ENCODE measurements around the gene SUPT3H.

The SUPT3H gene

GRCh38 chr6:45377554-45378333, at the start of gene SUPT3H:
SUPT3H (minus strand) TSS chr6:45377934.
- Histone ChIP-seq H3K4me1 (ENCODE audit: control insufficient read depth, insufficient read depth, low read length) (peaks cover 3% of the 10 kb centered on the region), H3K27ac (ENCODE audit: low read length) (peak within 1 kb of the TSS; percentile 92), H3K36me3 (ENCODE audit: control insufficient read depth in 2 of 2, insufficient read depth in 2 of 2, low read length in 2 of 2) (no peaks in the 10 kb centered on the region)

GRCh38 chr6:45426251-45426650, 48.5 kb upstream of the SUPT3H start:
- Histone ChIP-seq H3K27me3 (ENCODE audit: control insufficient read depth in 1 of 2, insufficient read depth in 2 of 2, low read length in 2 of 2) (peaks cover 10 to 25% of the 10 kb centered on the region in 2 donors), H3K9me3 (ENCODE audit: control insufficient read depth in 2 of 2, low read length in 2 of 2) (no peaks in the 10 kb centered on the region), H3K27ac (ENCODE audit: low read length) (no peak overlapping the region), H3K36me3 (ENCODE audit: control insufficient read depth in 2 of 2, insufficient read depth in 2 of 2, low read length in 2 of 2) (no peaks in the 10 kb centered on the region), H3K4me3 (ENCODE audit: low read length in 2 of 2) (no peak overlapping the region), H3K4me1 (ENCODE audit: control insufficient read depth, insufficient read depth, low read length) (peaks cover 20% of the 10 kb centered on the region), H3K9ac (ENCODE audit: low read length in 2 of 2) (no peak overlapping the region)

More at GRCh38 chr6:45377554-45378333, at the start of gene SUPT3H:
- Histone ChIP-seq H3K4me3 (ENCODE audit: low read length in 2 of 2) (peak within 1 kb of the TSS; percentile 83 to 84), H3K27me3 (ENCODE audit: control insufficient read depth in 1 of 2, insufficient read depth in 2 of 2, low read length in 2 of 2) (no peaks in the 10 kb centered on the region), H3K9ac (ENCODE audit: low read length in 2 of 2) (peak within 1 kb of the TSS; percentile 95), H3K9me3 (ENCODE audit: control insufficient read depth in 2 of 2, low read length in 2 of 2) (no peaks in the 10 kb centered on the region)

- Histone ChIP-seq H3K27me3 (ENCODE audit: control insufficient read depth in 1 of 2, insufficient read depth in 2 of 2, low read length in 2 of 2) (peaks cover 27 to 43% of the 10 kb centered on the region in 2 donors), H3K36me3 (ENCODE audit: control insufficient read depth in 2 of 2, insufficient read depth in 2 of 2, low read length in 2 of 2) (no peaks in the 10 kb centered on the region), H3K27ac (ENCODE audit: low read length) (no peak overlapping the region), H3K9me3 (ENCODE audit: control insufficient read depth in 2 of 2, low read length in 2 of 2) (no peaks in the 10 kb centered on the region), H3K4me1 (ENCODE audit: control insufficient read depth, insufficient read depth, low read length) (peaks cover 29% of the 10 kb centered on the region), H3K4me3 (ENCODE audit: low read length in 2 of 2) (peak overlapping the region; percentile 0 to 7), H3K9ac (ENCODE audit: low read length in 2 of 2) (peak overlapping the region in 1 of 2 donors; percentile 2)
Measured at GRCh38 chr6:45424451-45424861, 46.7 kb upstream of the SUPT3H start.

GRCh38 chr6:45423824-45424450, 46.2 kb upstream of the SUPT3H start:
- H3K9me3 ChIP-seq (ENCODE audit: control insufficient read depth in 2 of 2, low read length in 2 of 2): no peaks in the 10 kb centered on the region
- H3K27ac ChIP-seq (ENCODE audit: low read length): no peak overlapping the region
- H3K36me3 ChIP-seq (ENCODE audit: control insufficient read depth in 2 of 2, insufficient read depth in 2 of 2, low read length in 2 of 2): no peaks in the 10 kb centered on the region
- peaks cover 31 to 48% of the 10 kb centered on the region in 2 donors for H3K27me3 ChIP-seq (ENCODE audit: control insufficient read depth in 1 of 2, insufficient read depth in 2 of 2, low read length in 2 of 2)
- peaks cover 31% of the 10 kb centered on the region for H3K4me1 ChIP-seq (ENCODE audit: control insufficient read depth, insufficient read depth, low read length)
- peak overlapping the region in 1 of 2 donors; percentile 70 for H3K9ac ChIP-seq (ENCODE audit: low read length in 2 of 2)
- peak overlapping the region; percentile 51 to 74 for H3K4me3 ChIP-seq (ENCODE audit: low read length in 2 of 2)

- no peaks in the 10 kb centered on the region for H3K36me3 ChIP-seq (ENCODE audit: control insufficient read depth in 2 of 2, insufficient read depth in 2 of 2, low read length in 2 of 2)
- no peaks in the 10 kb centered on the region for H3K9me3 ChIP-seq (ENCODE audit: control insufficient read depth in 2 of 2, low read length in 2 of 2)
- peaks cover 31% of the 10 kb centered on the region for H3K4me1 ChIP-seq (ENCODE audit: control insufficient read depth, insufficient read depth, low read length)
- no peak overlapping the region for H3K27ac ChIP-seq (ENCODE audit: low read length)
- peak overlapping the region; percentile 51 to 74 for H3K4me3 ChIP-seq (ENCODE audit: low read length in 2 of 2)
- peaks cover 31 to 53% of the 10 kb centered on the region in 2 donors for H3K27me3 ChIP-seq (ENCODE audit: control insufficient read depth in 1 of 2, insufficient read depth in 2 of 2, low read length in 2 of 2)
- H3K9ac ChIP-seq (ENCODE audit: low read length in 2 of 2): peak overlapping the region in 1 of 2 donors; percentile 70
Measured at GRCh38 chr6:45423111-45423823, 45.5 kb upstream of the SUPT3H start.

GRCh38 chr6:45422503-45423110, 44.9 kb upstream of the SUPT3H start:
- Histone ChIP-seq H3K4me1 (ENCODE audit: control insufficient read depth, insufficient read depth, low read length) (peaks cover 31% of the 10 kb centered on the region), H3K27ac (ENCODE audit: low read length) (no peak overlapping the region), H3K27me3 (ENCODE audit: control insufficient read depth in 1 of 2, insufficient read depth in 2 of 2, low read length in 2 of 2) (peaks cover 31 to 57% of the 10 kb centered on the region in 2 donors), H3K9me3 (ENCODE audit: control insufficient read depth in 2 of 2, low read length in 2 of 2) (no peaks in the 10 kb centered on the region), H3K36me3 (ENCODE audit: control insufficient read depth in 2 of 2, insufficient read depth in 2 of 2, low read length in 2 of 2) (no peaks in the 10 kb centered on the region), H3K9ac (ENCODE audit: low read length in 2 of 2) (peak overlapping the region in 1 of 2 donors; percentile 70), H3K4me3 (ENCODE audit: low read length in 2 of 2) (peak overlapping the region; percentile 67 to 74)

- H3K27ac ChIP-seq (ENCODE audit: low read length): no peak overlapping the region
- H3K9ac ChIP-seq (ENCODE audit: low read length in 2 of 2): peak overlapping the region in 1 of 2 donors; percentile 44
- H3K27me3 ChIP-seq (ENCODE audit: control insufficient read depth in 1 of 2, insufficient read depth in 2 of 2, low read length in 2 of 2): peaks cover 31 to 60% of the 10 kb centered on the region in 2 donors
- peak overlapping the region; percentile 67 to 74 for H3K4me3 ChIP-seq (ENCODE audit: low read length in 2 of 2)
- peaks cover 31% of the 10 kb centered on the region for H3K4me1 ChIP-seq (ENCODE audit: control insufficient read depth, insufficient read depth, low read length)
- H3K36me3 ChIP-seq (ENCODE audit: control insufficient read depth in 2 of 2, insufficient read depth in 2 of 2, low read length in 2 of 2): no peaks in the 10 kb centered on the region
- H3K9me3 ChIP-seq (ENCODE audit: control insufficient read depth in 2 of 2, low read length in 2 of 2): no peaks in the 10 kb centered on the region
Measured at GRCh38 chr6:45421709-45422502, 44.2 kb upstream of the SUPT3H start.

GRCh38 chr6:45420909-45421708, 43.4 kb upstream of the SUPT3H start:
- Histone ChIP-seq H3K4me1 (ENCODE audit: control insufficient read depth, insufficient read depth, low read length) (peaks cover 31% of the 10 kb centered on the region), H3K36me3 (ENCODE audit: control insufficient read depth in 2 of 2, insufficient read depth in 2 of 2, low read length in 2 of 2) (no peaks in the 10 kb centered on the region), H3K9ac (ENCODE audit: low read length in 2 of 2) (peak overlapping the region in 1 of 2 donors; percentile 44), H3K9me3 (ENCODE audit: control insufficient read depth in 2 of 2, low read length in 2 of 2) (no peaks in the 10 kb centered on the region), H3K27me3 (ENCODE audit: control insufficient read depth in 1 of 2, insufficient read depth in 2 of 2, low read length in 2 of 2) (peaks cover 31 to 61% of the 10 kb centered on the region in 2 donors), H3K4me3 (ENCODE audit: low read length in 2 of 2) (peak overlapping the region; percentile 60 to 74), H3K27ac (ENCODE audit: low read length) (no peak overlapping the region)

- Histone ChIP-seq H3K27me3 (ENCODE audit: control insufficient read depth in 1 of 2, insufficient read depth in 2 of 2, low read length in 2 of 2) (peaks cover 37 to 64% of the 10 kb centered on the region in 2 donors), H3K4me3 (ENCODE audit: low read length in 2 of 2) (peak overlapping the region; percentile 38 to 58), H3K36me3 (ENCODE audit: control insufficient read depth in 2 of 2, insufficient read depth in 2 of 2, low read length in 2 of 2) (no peaks in the 10 kb centered on the region), H3K4me1 (ENCODE audit: control insufficient read depth, insufficient read depth, low read length) (peaks cover 31% of the 10 kb centered on the region), H3K9me3 (ENCODE audit: control insufficient read depth in 2 of 2, low read length in 2 of 2) (no peaks in the 10 kb centered on the region), H3K27ac (ENCODE audit: low read length) (no peak overlapping the region), H3K9ac (ENCODE audit: low read length in 2 of 2) (peak overlapping the region in 1 of 2 donors; percentile 17)
Measured at GRCh38 chr6:45420083-45420908, 42.6 kb upstream of the SUPT3H start.
